ENCODE data around the gene ANKRD27.
"Not testable (repeated sequence)": the region's sequence is repeated elsewhere in the genome, so short reads cannot be mapped to it uniquely, and the experiment has no call there.

ANKRD27 gene

DNA sequence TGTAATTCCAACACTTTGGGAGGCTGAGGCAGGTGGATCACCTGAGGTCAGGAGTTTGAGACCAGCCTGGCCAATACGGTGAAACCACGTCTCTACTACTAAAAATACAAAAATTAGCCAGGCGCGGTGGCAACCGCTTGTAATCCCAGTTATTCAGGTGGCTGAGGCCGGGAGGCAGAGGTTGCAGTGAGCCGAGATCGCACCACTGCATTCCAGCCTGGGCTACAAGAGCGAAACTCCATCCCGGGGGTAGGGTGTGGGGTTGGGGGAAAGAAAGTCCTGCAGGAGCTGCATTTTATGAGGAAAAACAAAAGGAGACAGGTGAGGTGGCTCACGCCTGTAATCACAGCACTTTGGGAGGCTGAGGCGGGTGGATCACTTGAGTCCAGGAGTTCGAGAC lies 22.6 kb downstream of the ANKRD27 start:
- DNase-seq (ENCODE audit: low read depth): not testable (repeated sequence)

DNA sequence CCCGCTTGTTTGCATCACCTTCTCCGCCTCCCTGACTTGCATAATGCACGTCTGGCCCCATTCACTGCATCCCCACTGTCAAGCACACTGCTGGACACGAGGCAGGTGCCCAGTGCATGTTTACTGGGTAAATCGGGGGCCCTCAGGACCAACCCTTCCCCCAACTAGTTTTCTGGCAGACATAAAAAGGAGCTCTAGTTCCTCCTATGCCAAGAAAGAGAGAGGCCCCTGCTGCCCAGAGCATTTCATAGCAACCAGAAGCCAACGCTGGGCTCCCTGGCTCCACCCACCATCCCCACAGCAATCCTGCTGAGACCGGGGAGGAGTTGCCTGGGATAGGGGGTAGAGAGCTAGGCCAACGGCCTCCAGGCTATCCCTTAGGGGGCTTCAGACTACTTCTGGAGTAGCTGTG lies 23.2 kb downstream of the ANKRD27 start:
- no peak for DNase-seq (ENCODE audit: low read depth)

DNA sequence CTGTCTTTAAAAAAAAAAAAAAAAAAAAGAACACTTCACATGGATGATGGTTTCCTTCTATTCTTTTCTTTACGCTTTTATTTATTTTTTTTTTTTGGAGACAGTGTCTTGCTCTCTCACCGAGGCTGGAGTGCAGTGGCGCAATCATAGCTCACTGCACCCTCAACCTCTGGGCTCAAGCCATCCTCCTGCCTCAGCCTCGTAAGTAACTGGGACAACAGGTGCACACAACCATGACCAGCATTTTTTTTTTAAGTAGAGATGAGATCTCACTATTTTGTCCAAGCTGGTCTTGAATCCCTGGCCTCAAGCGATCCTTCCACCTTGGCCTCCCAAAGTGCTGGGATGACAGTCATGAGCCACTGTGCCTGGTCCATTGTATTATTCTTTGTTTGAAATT lies 24.3 kb downstream of the ANKRD27 start:
- no peak for DNase-seq (ENCODE audit: low read depth)

DNA sequence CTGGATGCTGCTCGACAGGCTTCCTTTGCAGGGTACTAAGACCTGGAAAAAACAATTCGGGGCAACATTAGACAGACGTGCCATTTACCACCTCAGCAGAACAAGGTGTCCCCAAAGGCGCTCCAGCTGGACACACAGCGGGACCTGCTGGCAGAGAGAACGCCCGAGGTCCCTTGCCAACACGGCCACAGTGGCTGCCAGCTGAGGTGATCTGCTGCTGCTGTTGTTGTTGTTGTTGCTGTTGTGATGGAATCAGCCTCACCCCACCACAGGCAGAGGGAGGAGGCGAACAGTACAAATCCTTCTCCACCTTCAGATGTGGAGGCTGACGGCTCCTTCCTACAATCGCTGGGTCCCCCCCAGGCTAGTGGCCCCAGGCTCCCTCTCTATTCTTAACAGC lies 25.2 kb downstream of the ANKRD27 start:
- no peak for DNase-seq (ENCODE audit: low read depth)

DNA sequence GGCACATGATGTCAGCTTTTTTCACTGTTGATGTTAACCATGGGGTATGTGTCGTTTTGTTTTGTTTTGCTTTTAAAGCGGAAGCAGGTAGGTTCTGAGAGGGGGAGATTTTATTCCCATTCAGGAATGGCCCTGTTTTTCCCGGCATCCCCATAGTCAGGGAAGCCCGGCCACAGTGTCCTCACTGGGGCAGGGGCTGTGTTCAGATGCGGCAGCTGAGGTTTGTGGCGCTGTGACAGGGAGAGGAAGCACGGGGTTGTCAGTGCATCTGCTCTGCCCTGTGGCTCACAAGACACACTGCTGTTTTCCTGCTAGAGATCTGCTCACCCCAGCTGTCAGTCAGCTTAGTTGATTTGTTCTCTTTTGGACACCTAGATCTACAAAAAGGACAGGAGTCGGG lies 27.6 kb downstream of the ANKRD27 start:
- DNase-seq (ENCODE audit: low read depth): no peak

DNA sequence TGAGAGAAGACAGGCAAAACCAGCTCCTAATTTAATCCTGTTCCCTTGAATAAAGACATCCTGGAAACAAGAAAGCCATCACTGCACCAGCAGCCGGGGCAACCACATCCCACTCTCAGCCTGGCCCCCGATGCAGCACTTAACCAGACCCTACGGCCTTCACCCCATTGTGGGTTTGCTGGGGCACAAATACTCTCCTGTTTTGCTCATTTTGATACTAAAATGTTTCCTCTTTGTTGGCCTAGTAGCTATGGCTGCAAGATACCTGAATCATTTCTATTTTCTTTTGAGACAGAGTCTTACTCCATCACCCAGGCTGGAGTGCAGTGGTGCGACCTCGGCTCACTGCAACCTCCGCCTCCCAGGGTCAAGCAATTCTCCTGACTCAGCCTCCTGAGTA lies 28.4 kb downstream of the ANKRD27 start:
- no peak for DNase-seq (ENCODE audit: low read depth)

DNA sequence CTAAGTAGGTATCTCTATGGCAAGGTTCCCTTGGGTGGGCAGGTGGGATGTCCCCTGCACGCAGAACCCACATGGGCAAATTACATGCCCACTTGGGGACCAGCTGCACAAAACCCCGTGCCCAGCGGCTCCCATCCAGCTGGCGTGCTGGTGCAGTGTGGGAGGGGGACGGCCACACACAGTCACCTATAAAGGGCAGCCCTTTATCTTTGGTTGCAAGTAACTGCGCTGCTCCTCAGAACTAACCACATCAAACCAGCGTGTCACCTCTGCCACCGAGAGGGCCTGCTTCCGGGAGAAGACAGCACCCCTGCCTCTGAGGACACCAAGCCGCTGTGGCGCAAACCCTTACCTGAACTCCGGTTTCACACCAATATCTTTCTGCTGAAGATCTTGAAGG lies 32.2 kb downstream of the ANKRD27 start:
- DNase-seq (ENCODE audit: low read depth): peak; percentile 34

DNA sequence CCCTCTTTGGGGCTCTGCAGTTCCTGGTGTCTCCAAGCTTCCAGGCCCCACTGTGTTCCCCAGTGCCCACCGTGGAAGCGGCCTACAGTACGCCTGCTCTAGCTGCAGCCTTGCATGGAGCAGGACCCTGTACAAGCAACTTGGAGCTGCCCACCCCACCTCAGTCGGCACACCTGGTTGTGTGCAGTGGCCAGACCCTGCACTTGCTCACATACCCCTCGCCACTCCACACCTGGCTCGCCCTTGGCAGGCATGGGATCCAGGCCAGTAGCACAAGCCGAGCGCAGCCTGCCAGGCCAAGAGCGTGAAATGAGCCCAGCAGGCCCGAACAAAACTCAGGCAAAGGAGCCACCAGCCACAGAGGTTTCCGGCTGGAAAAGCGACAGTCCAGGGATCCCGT lies 36.4 kb downstream of the ANKRD27 start:
- DNase-seq (ENCODE audit: low read depth): no peak

DNA sequence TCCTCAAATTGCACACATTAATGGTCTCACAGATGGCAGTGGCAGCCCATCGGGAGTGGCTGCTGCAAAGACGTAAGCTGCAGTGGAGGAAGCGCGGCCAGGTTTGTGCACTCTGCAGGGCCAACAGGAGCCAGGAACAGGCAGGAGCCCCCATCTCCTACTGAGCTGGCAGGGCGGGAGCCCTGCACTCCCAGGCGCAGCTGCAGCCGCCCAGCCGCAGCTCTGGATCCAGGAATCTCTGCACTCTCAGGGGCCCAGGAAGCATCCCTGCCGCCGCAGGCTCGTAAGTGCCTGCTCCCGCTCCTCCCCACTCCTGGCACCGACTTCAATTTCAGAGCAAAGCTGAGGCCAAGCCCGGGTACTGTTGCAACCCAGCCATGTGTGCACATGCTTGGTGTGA lies 37.5 kb downstream of the ANKRD27 start:
- DNase-seq (ENCODE audit: low read depth): no peak

DNA sequence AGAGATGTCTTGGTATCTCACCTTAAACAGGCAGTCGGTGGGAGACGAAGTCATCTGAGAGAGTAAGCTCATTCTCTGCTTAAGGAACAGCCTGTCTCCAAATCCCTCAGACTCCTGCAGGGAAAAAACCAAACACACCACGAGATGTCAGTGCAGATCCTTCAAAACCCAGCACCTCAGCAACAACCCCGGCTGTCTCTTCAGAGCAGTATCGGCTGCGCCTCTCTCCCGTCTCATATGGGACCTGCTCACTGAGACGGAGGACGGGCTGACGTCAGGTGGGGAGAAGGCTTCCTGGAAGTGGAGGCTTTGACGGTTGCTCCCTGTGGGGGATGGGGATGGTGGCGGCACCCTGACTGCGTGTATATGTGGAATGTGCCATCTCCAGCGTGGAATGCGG lies 43.6 kb downstream of the ANKRD27 start:
- DNase-seq (ENCODE audit: low read depth): no peak

DNA sequence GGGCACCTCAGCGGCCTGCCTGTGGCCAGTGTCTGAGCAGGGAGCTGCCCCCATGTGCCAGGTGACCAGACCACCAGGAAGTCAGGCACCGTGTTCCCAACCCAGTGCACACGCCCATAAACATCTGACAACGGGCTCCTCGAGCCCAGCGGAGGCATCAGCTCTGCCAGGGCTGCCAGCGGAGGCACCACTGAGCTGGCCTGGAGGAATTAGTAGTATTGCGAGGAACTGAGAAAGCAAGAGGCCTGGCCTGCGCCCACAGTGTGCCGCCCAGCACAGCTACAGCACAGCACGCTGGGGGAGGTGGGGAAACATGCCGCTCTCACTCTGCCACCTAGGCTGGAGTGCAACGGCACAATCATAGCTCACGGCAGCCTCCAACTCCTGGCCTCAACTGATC lies 44.6 kb downstream of the ANKRD27 start:
- DNase-seq (ENCODE audit: low read depth): no peak

DNA sequence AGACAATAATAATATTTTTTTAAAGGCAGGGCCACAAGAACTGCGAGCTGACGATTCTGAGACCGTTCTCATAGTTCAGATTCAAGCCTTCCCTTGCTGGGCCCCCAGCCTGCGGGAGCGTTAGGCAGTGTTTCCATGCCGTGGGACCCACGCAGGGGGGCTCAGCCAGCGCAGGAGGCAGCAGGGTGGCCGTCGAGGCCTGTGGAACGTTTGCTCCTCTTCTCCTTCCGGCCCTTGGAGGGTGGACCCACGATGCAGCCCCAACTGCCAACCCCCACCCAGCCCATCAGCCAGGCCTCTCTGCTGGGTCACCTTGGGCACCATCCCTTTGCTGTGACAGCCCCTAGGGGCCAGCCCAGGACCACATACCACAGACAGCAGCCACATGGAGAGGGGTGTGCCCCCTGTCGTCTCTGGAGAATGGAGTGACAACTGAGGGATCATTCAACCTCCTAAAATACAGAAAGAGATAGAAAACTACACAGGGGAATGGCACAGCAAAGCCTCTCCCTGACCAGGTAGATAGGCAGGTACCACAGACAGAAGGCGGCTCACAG lies 47.2 kb downstream of the ANKRD27 start:
- no peak for DNase-seq (ENCODE audit: low read depth)

DNA sequence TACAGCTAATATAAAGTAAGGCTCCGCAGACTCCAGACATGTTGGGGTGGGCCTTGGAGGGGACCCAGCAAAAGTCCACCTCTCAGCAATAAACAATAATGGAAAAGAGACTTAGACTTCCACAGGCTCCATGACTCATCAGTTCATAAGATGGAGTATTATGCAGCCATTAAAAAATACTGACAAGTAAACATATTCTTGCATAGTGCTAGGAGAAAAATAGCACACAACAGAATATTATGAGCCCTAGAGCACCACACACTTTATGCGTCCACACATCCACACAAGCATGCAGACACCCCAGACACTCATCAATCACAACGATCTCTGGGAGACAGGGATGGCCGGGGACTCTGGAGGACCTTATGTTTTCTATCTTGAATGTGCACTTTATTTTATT lies 48.0 kb downstream of the ANKRD27 start:
- DNase-seq (ENCODE audit: low read depth): no peak

DNA sequence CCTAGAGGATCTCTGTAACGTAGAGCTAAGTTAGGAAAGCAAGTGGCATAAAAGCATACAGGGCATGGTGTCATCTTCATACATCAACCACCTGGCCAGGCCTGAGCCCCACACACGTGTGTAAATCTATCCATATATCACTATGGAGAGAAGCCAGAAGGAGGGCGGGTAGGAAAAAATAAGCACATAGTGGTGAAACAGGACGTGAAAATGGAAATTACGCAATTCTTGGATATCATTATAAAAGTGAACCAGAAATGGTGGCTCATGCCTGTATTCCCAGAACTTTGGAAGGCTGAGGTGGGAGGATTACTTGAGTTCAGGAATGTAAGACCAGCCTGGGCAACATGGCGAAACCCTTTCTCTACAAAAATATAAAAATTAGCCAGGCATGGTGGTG lies 50.6 kb downstream of the ANKRD27 start:
- DNase-seq (ENCODE audit: low read depth): no peak

DNA sequence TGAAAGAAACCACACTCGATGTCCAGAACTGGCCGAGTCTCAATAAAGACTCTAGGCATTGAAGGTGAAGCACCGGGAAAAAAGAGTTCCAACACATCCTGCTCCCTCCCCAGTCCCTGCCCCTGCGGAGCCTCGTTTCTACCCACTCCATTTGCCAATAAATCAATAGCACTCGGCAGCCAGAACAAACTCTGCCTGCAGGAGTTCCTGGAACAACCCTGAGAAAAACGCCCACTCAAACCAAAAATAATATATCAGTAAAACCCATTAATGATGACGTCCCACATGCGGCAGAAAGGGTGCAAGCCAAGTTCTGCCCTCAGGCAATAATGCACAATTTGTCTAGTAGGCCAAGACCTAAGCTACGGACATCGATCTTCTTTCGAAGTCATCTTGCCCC lies 53.0 kb downstream of the ANKRD27 start:
- DNase-seq (ENCODE audit: low read depth): no peak

DNA sequence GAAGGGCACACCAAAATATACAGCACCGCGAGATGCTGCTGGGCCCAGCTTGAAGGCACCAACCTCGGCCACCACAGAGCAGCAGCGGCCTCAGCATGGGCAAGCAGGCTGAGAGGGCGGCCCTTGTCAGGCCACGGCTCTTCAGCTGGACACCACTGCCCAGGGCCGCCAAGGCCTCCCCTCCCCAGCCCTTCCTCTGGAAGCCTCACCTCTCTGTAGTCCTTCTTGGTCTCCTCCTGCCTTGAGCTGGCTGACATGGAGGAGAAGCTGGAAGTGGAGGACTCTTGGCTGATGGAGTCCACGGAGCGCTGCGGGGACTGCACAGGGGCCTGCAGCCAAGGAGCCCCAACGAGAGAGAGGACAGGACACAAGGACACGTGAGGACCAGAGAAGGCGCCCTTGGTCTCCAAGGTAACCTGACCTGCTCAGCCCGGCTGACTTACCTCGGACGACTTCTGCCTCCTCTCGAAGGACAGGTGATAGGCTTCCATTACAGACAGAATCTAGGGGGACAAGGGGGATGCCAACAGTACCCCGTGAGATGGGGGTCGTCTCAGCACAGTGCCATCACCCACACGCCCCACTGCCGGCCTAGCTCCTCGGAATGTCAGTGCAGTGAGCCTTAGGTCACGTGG lies 55.8 kb downstream of the ANKRD27 start:
- DNase-seq (ENCODE audit: low read depth): no peak

DNA sequence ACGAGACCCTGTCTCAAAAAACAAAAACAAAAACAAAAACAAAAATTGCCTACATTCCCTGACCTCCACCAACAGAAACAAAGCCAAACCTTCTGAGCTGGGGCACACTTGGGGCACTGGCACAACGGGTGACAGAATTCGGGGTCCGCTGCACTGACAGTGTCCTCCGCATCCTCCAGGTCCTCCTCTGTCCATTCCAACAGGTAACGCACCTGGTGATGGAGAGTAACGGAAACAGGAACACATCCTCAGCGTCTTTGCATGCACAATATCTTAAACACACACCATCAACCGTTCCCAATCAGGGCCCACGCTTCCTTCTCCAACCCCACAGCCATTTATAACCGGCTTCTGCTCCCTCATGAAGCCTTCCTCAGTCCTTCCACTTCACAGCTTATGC lies 59.4 kb downstream of the ANKRD27 start:
- DNase-seq (ENCODE audit: low read depth): no peak

DNA sequence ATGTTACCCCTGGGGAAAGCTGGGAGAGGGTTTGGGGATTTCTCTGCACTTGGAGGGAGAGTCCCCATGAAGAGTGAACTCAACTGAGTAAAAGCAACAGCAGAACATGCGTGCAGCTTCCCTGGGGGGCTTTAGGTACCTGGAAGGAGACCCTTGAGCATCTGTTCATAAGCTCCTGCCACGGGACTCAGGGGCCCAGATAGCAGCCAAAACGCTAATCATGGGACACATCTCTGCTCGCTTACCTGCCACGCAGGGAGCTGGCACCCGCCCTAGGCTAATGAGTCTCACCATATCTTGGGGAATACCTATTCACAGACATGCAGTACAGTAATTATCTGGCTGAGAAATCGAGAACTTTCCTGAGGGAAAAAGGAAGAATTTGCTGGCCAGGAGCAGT lies 60.1 kb downstream of the ANKRD27 start:
- no peak for DNase-seq (ENCODE audit: low read depth)

DNA sequence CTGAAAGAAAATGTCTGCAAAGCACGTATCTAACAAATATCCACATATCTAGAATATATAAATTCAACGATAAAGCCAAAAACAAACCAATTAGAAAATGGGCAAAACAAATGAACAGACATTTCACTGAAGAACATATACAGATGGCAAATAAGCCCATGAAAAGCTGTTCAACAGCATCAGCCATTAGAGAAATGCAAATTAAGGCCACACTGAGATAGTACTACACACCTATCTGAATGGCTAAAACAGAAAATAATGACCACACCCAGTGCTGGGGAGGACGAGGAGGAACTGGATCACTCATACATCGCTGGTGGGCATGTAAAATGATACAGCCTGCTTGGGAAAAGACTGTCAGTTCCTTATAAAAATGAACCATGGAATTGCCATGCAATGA lies 62.0 kb downstream of the ANKRD27 start:
- DNase-seq (ENCODE audit: low read depth): no peak

DNA sequence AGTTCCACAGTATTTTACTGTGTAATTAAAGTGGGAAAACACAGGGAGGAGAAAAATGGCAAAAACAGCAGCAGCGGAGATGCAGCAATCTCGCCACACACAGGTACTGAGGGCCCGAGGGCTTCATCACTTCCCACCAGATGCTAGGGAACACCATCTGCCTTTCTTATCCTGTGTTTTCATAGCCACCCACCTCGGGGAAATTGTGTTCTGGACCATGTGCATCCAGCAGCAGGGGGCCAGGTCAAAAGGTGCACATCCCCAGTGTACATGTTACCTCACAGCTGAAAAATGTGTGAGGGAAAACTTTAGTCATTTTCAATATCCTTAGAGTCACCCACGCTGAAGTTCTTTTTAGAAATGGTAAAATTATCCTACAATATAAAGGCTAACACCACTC lies 63.8 kb downstream of the ANKRD27 start:
- DNase-seq (ENCODE audit: low read depth): no peak

DNA sequence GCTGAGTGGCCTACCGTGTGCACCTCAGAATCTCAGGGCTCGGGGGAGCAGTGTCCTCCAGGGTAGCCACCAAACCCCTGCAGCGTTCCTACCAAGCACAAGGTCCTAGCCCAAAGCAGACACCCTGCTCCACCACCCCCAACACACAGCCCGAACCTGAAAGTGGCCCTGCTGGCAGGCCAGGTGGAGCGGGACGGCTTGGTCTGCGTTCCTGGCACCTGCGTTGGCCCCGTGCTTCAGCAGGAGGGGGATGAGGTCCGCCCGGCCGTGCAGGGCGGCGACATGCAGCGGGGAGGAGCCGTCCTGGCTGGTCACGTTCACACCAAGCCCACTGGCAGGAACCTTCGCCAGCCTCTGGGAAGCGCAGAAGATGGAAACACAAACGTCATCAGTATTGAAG lies 67.5 kb downstream of the ANKRD27 start:
- DNase-seq (ENCODE audit: low read depth): no peak

DNA sequence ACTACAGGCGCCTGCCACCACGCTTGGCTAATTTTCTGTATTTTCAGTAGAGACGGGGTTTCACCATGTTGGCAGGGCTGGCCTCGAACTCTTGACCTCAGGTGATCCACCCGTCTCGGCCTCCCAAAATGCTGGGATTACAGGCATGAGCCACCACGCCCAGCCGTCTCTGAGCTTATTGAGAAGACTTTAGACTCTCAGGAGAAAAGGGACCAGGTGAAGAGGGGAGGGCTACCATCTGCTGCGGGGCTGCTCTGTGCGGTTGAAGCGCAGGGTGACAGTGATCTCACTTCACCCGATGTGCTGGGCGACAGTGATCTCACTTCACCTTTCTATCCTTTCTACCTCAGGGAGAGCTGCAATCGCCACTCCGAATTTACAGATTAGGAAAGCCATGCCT lies 68.7 kb downstream of the ANKRD27 start:
- DNase-seq (ENCODE audit: low read depth): no peak

DNA sequence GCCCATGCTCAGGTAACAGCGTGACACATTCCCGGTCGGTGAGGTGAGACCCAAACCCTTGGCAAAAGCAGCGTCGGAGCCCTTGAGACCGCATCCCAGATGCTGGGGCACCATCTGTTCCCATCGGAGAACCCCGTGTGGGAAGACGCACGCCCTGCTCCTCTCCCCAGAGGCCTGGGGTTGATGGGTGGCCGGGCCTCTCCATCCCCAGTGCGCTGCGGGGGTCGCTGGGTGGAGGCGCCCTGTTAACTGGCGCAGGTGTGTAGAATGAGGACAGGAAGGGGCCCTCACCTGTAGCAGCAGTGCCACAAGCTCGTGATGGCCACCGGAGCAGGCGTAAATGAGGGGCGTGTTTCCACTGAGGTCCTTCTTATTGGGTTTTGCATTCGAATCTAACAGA lies 69.4 kb downstream of the ANKRD27 start:
- DNase-seq (ENCODE audit: low read depth): no peak

DNA sequence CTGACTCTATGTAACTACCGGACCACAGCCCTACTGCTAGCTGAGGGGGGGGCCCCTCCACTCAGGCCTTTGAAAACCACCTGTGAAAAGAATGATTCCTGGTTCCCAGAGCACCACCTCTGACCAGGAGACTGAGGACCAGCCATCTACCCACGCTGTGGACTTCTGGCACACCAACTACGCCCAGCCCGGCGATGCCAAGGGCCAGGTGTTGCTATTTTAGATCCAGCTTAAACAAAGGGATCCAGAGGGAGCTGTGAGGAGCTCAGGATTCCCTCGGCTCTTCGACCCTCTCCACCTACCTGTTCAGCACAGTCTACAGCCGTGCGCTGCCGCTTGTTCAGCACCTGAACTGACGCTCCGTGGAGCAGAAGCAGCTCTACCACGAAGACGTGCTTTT lies 71.0 kb downstream of the ANKRD27 start:
- no peak for DNase-seq (ENCODE audit: low read depth)

DNA sequence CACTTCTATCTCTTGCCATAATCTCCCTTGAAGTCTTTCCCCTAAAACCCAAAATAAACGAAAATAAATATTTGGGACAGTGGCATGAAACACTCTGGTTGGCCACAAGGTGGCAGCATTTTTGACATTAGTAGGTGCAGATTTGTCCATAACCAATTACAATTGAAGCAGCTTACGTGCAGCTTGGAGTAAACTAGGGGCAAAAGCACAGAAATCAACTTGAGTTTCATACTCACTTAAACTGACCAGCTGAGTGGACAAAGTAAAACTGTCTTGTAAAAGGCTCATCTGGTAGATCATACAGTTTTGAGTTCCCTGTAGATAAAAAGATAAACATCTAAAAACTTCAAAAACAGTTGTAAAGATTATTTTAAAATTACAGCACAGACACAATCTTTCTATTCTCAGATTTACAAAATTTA lies 75.2 kb downstream of the ANKRD27 start:
- peak; percentile 44 for DNase-seq (ENCODE audit: low read depth)
